Upper lobe of left lung (tissue), 6 donors: ENCODE results near the gene ANKS1B. TPM values are rescaled to one million over a fixed set of nuclear protein-coding genes. Genes with fewer than 3 reads are reported as not detected.

Experiments
- ATAC-seq, 2 donors: fragments of 200-7000 bp; cut with Tn5 transposase; one replicate each; pipeline ENCODE4 v1.9.1; 2022; ENCODE audit warnings: mild to moderate bottlenecking in 2 of 2, moderate library complexity in 2 of 2; ENCODE audit not compliant: low FRiP score in 2 of 2
- DNase-seq, 2 donors: peaks; one replicate each; pipeline ENCODE4 v3.0.0-alpha.2; 2019 to 2020
- H3K27ac ChIP-seq, 4 donors: fragments of 200-600 bp; sonication (generic); one replicate each; pipeline ENCODE4 v1.5.1; 2016 to 2019
- H3K27me3 ChIP-seq, 4 donors: fragments of 200-600 bp; sonication (generic); one replicate each; pipeline ENCODE4 v1.5.1; 2017 to 2019
- H3K36me3 ChIP-seq, 4 donors: fragments of 200-600 bp; sonication (generic); one replicate each; pipeline ENCODE4 v1.5.1; 2016 to 2019
- H3K4me1 ChIP-seq, 4 donors: fragments of 200-600 bp; sonication (generic); one replicate each; pipeline ENCODE4 v1.5.1; 2018 to 2019
- H3K4me3 ChIP-seq, 4 donors: fragments of 200-600 bp; sonication (generic); one replicate each; pipeline ENCODE4 v1.5.1; 2017 to 2019; ENCODE audit warnings: mild to moderate bottlenecking in 2 of 4, moderate library complexity in 1 of 4
- H3K9me3 ChIP-seq, 4 donors: fragments of 200-600 bp; sonication (generic); one replicate each; pipeline ENCODE4 v1.5.1; 2018 to 2019
- EP300 ChIP-seq, 4 donors: sonication (generic); formaldehyde crosslinking; IDR thresholded peaks; one replicate each; pipeline ENCODE4 v1.5.1; 2017; ENCODE audit warnings: antibody characterized with exemption in 4 of 4, control low read depth in 2 of 4
- POLR2A ChIP-seq, 4 donors: fragments of 450-650 bp; IDR thresholded peaks; one replicate each; pipeline ENCODE4 v1.5.1; 2016 to 2017; ENCODE audit warnings: antibody characterized with exemption in 4 of 4, mild to moderate bottlenecking in 2 of 4
- POLR2AphosphoS5 ChIP-seq, 2 donors: sonication (generic); formaldehyde crosslinking; IDR thresholded peaks; one replicate each; pipeline ENCODE4 v1.5.1; 2017; ENCODE audit warnings: antibody characterized with exemption in 2 of 2
- WGBS, 2 donors: methylation state at CpG; one replicate each; pipeline ENCODE4 v1.1.5; 2017 to 2018; 5-methylcytosine and 5-hydroxymethylcytosine counted together
- total RNA-seq, 6 donors: library from RNA; depleted of rRNA in 4 of 6; stranded (reverse); fragments of >200 nt in 4 of 6; gene quantifications; one replicate each; pipeline versions ENCODE4 v1.1.0 to v1.2.1, GENCODE V29; 2016 to 2021
- TF ChIP-seq, protein P1 (sequence below), 6 experiments: fragments of 450-650 bp in 4 of 6; fragments of 200-600 bp in 2 of 6; sonication (generic) in 2 of 6; IDR thresholded peaks; one replicate each; pipeline ENCODE4 v1.5.1; 2016 to 2019; ENCODE audit warnings: antibody characterized with exemption in 6 of 6
- donor health status: DM: no; HTN: no; CAD: no; lungs with moderate emphysema.
- donor health status: DM: no; HTN: yes; CAD: no; lungs with severe emphysema.

The ANKS1B gene
- total RNA-seq, 6 donors from 2014 or later: 5.1 to 23.7 (median 7.2) TPM

DNA sequence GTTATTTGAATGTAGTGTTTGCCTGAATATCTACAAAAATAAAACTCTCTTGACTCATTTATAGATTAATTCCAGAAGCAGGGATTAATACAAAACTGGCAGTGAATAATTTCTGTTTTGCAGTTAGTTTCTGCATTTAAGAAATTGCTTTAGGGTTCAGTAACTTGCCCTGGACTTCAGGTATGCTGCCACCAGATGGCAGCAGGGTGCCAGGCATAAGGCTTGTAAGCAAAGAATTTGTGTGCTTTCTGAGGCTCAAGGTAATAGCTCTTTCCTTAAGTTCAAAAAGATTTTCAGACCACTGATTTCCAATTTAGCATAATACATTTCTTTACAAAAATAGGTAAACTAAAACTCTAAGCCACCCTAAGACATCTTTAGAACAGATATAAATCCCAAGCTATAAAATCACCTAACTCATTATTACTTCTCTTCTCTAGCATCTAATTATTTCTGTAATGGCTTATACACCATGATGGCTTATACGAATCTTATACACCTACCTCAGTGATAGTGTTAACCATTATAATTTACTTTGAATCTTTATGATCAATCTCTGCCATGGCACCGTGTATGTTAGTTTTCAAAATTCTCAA, 941.3 kb downstream of the ANKS1B start:
- Histone ChIP-seq H3K9me3 (peaks cover 0 to 7% (median 5%) of the 10 kb centered on the region in 4 donors), H3K4me1 (no peaks in the 10 kb centered on the region), H3K27ac (no peak overlapping the region), H3K36me3 (no peaks in the 10 kb centered on the region), H3K27me3 (no peaks in the 10 kb centered on the region), H3K4me3 (no peak overlapping the region)
- TF ChIP-seq EP300 (IDR thresholded peaks at IDR 0.05) (no peak), POLR2A (IDR thresholded peaks at IDR 0.05) (no peak)
- TF ChIP-seq, protein P1, sequence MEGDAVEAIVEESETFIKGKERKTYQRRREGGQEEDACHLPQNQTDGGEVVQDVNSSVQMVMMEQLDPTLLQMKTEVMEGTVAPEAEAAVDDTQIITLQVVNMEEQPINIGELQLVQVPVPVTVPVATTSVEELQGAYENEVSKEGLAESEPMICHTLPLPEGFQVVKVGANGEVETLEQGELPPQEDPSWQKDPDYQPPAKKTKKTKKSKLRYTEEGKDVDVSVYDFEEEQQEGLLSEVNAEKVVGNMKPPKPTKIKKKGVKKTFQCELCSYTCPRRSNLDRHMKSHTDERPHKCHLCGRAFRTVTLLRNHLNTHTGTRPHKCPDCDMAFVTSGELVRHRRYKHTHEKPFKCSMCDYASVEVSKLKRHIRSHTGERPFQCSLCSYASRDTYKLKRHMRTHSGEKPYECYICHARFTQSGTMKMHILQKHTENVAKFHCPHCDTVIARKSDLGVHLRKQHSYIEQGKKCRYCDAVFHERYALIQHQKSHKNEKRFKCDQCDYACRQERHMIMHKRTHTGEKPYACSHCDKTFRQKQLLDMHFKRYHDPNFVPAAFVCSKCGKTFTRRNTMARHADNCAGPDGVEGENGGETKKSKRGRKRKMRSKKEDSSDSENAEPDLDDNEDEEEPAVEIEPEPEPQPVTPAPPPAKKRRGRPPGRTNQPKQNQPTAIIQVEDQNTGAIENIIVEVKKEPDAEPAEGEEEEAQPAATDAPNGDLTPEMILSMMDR (IDR thresholded peaks at IDR 0.05): peak; percentile 47 to 73 (median 67)
- peak in 1 of 2 donors; percentile 80 for ATAC-seq
- WGBS, 2 donors: 43 to 71% methylated on average over 2 of the region's 2 CpGs
- peak in 1 of 2 donors; percentile 44 for DNase-seq

DNA sequence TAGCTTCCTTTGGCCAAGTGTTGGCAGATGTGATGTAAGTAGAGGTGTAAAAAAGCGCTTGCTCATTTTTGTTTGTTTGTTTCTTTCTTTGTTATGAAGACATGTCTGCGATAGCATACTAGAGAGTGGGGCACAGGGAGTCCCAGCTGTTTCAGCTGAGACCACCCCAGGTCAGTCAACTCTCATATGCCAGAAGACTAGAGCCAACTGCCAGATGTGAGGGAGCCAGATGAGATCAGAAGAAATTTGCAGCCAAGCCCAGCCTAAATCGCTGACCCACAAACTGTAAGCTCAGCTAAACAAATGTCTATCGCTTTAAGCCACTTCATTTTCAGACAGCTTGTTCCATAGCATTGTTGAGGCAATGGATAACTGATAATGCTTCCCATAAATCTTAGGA, 942.5 kb downstream of the ANKS1B start:
- WGBS, 2 donors: 64 to 68% methylated on average over 4 of the region's 4 CpGs

DNA sequence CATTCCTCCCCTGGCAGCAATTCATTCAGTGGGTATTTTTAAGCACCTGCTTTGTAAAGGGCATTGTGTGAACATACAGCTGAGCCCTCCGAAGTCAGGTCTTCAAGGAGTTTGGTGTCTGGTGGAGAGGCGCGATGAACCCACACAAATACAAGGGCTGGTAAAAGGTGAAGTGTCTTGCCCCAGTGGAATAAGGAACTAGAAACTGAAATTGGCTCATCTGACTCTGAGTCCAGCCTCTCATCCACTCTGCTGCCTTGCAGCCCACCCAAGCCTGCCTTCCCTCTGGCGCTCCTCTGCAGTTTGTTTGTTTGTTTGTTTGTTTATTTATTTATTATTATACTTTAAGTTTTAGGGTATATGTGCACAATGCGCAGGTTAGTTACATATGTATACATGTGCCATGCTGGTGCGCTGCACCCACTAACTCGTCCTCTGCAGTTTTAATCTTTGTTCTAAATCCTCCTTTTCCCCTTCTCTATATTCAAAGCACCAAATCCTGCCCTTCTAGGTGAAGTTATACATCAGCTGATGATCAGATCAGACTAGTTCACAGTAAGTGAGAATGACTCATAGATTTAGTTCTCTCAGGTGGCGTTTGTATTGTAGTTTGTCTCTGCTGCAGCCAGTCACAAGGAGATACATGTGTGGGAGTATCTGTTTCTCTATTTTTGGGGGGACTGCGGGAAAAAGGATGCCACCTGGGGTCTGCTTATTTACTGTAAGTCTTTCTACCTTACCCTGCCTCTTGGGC, 945.2 kb downstream of the ANKS1B start:
- Histone ChIP-seq H3K36me3 (no peaks in the 10 kb centered on the region), H3K4me3 (no peak overlapping the region), H3K9me3 (no peaks in the 10 kb centered on the region), H3K27me3 (no peaks in the 10 kb centered on the region), H3K27ac (no peak overlapping the region), H3K4me1 (no peaks in the 10 kb centered on the region)
- TF ChIP-seq POLR2AphosphoS5 (IDR thresholded peaks at IDR 0.05): no peak
- no peak for TF ChIP-seq POLR2A (IDR thresholded peaks at IDR 0.05)
- TF ChIP-seq, protein P1 (IDR thresholded peaks at IDR 0.05): no peak
- TF ChIP-seq EP300 (IDR thresholded peaks at IDR 0.05): no peak
- DNase-seq (no peak), ATAC-seq (no peak)
- WGBS, 2 donors: 89 to 95% methylated on average over 9 of the region's 9 CpGs

More for the DNA sequence above, 942.5 kb downstream of the ANKS1B start:
- Histone ChIP-seq H3K4me1 (no peaks in the 10 kb centered on the region), H3K27ac (no peak overlapping the region), H3K36me3 (no peaks in the 10 kb centered on the region), H3K9me3 (peaks cover 0 to 4% (median 2%) of the 10 kb centered on the region in 4 donors), H3K4me3 (no peak overlapping the region), H3K27me3 (no peaks in the 10 kb centered on the region)
- ATAC-seq: no peak
- DNase-seq: no peak
- no peak for TF ChIP-seq POLR2AphosphoS5 (IDR thresholded peaks at IDR 0.05)
- TF ChIP-seq EP300 (IDR thresholded peaks at IDR 0.05): no peak
- TF ChIP-seq, protein P1 (IDR thresholded peaks at IDR 0.05): no peak
- TF ChIP-seq POLR2A (IDR thresholded peaks at IDR 0.05): no peak

DNA sequence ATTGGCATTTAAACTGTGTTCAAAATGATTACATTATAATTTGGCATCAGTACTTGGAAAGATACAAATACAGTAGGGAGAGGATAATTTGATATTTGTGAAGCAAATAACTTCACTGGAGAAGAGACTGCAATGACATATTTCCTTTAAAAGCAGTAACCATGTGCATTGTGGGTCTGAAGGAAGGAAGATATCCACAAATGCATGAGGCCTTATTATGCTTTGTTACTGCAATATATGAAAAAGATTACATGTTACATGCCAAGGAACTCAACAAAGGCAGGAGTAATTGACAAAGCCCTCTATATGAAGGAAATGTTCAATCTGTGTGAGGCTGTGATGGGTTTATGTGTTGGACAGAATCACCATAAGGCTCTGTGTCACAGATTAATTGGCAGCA, 948.2 kb downstream of the ANKS1B start:
- Histone ChIP-seq H3K27ac (no peak overlapping the region), H3K27me3 (no peaks in the 10 kb centered on the region), H3K4me3 (no peak overlapping the region), H3K4me1 (no peaks in the 10 kb centered on the region), H3K36me3 (no peaks in the 10 kb centered on the region), H3K9me3 (no peaks in the 10 kb centered on the region)
- DNase-seq: no peak
- ATAC-seq: no peak
- TF ChIP-seq, protein P1 (IDR thresholded peaks at IDR 0.05): no peak
- no peak for TF ChIP-seq POLR2AphosphoS5 (IDR thresholded peaks at IDR 0.05)
- TF ChIP-seq EP300 (IDR thresholded peaks at IDR 0.05): no peak
- no peak for TF ChIP-seq POLR2A (IDR thresholded peaks at IDR 0.05)
